K562 (cell line): Measurements from ENCODE around the gene TMLHE. TPM values are rescaled to one million over a fixed set of nuclear protein-coding genes. Genes with fewer than 3 reads are reported as not detected.

Experiments
- ATAC-seq: fragments of 200-7000 bp; cut with Tn5 transposase; 3 replicates; pipeline ENCODE4 v1.9.1; 2020; ENCODE audit warnings: moderate library complexity
- BruUV-seq: library from RNA; stranded (reverse); fragments of 400-500 nt; replicated peaks from 2 replicates; lab custom pipeline; 2021; lab: Mats Ljungman, UMichigan
- CTCF ChIA-PET: fragments of 300-600 bp; formaldehyde crosslinking; extraction: SDS; loops from one replicate; lab custom pipeline; 2021; ENCODE audit warnings: low intra/inter-chr PET ratio; lab: Yijun Ruan, JAX
- POLR2A ChIA-PET: fragments of 300-600, 350-650 bp; sonication (Branson Sonifier 250); formaldehyde crosslinking; extraction: SDS; loops from one replicate; lab custom pipeline; 2021; ENCODE audit warnings: antibody characterized with exemption, inconsistent platforms; lab: Yijun Ruan, JAX
- DNase-seq, 4 experiments: peaks; one replicate each; pipeline versions ENCODE4 v3.0.0 to v3.0.0-alpha.2; 2011 to 2018; ENCODE audit warnings: low spot score in 3 of 4, mixed read lengths in 3 of 4; ENCODE audit errors: extremely low read depth in 1 of 4
- FAIRE-seq: peaks from 2 replicates; lab custom pipeline; 2011; peaks lifted over from hg19 to GRCh38; lab: Jason Lieb, UNC
- H2AFZ ChIP-seq: 2 replicates; pipeline ENCODE4 v1.6.0; 2011; ENCODE audit warnings: low read depth, low read length, control low read depth, inconsistent platforms
- H3K27ac ChIP-seq: fragments of 200-600 bp; 3 replicates; pipeline ENCODE4 v1.8.0; 2011; ENCODE audit warnings: low read depth, mild to moderate bottlenecking, control low read depth, inconsistent platforms, low read length, moderate library complexity, mixed read lengths; ENCODE audit errors: extremely low read depth
- H3K27me3 ChIP-seq, 2 experiments: fragments of 300-600 bp in 1 of 2; 2 replicates in 1 of 2; 3 replicates in 1 of 2; pipeline versions ENCODE4 v1.6.0 to v1.8.0; 2011; ENCODE audit warnings: inconsistent platforms in 2 of 2, low read length in 2 of 2, mild to moderate bottlenecking in 1 of 2, mixed read lengths in 1 of 2, moderate library complexity in 1 of 2; ENCODE audit not compliant: control insufficient read depth in 2 of 2, insufficient read depth in 2 of 2
- H3K36me3 ChIP-seq: fragments of 300-600 bp; 3 replicates; pipeline ENCODE4 v1.8.0; 2011; ENCODE audit warnings: mild to moderate bottlenecking, low read length, inconsistent platforms; ENCODE audit not compliant: control insufficient read depth, insufficient read depth
- H3K4me1 ChIP-seq, 2 experiments: fragments of 200-600 bp in 1 of 2; replicated peaks in 1 of 2; 2 replicates in 1 of 2; 3 replicates in 1 of 2; pipeline versions ENCODE4 v1.5.1 to v1.8.0; 2011; ENCODE audit warnings: inconsistent platforms in 2 of 2, low read length in 2 of 2, mild to moderate bottlenecking in 1 of 2, mixed read lengths in 1 of 2, moderate library complexity in 1 of 2; ENCODE audit not compliant: control insufficient read depth in 2 of 2, insufficient read depth in 2 of 2
- H3K4me2 ChIP-seq: 2 replicates; pipeline ENCODE4 v1.6.1; 2011; ENCODE audit warnings: low read length, control low read depth, inconsistent platforms, mixed read lengths; ENCODE audit not compliant: insufficient read depth
- H3K4me3 ChIP-seq: fragments of 200-600 bp; sonication (generic), shearing (Covaris generic); 2 replicates; pipeline ENCODE4 v1.5.1; 2016; ENCODE audit warnings: control low read depth, inconsistent platforms
- H3K79me2 ChIP-seq: fragments of 200-600 bp; 3 replicates; pipeline ENCODE4 v1.8.0; 2011; ENCODE audit warnings: low read length, inconsistent platforms; ENCODE audit not compliant: control insufficient read depth, insufficient read depth
- H3K9ac ChIP-seq, 2 experiments: 2 replicates each; pipeline versions ENCODE4 v1.6.0 to v1.6.1; 2011; ENCODE audit warnings: low read depth in 2 of 2, low read length in 2 of 2, control low read depth in 1 of 2, inconsistent platforms in 1 of 2, mild to moderate bottlenecking in 1 of 2, mixed read lengths in 1 of 2; ENCODE audit not compliant: insufficient read depth in 1 of 2
- H3K9me1 ChIP-seq: one replicate; pipeline ENCODE4 v1.6.0; 2011; ENCODE audit warnings: inconsistent platforms, mild to moderate bottlenecking, low read length, moderate library complexity; ENCODE audit not compliant: control insufficient read depth, insufficient read depth
- H3K9me3 ChIP-seq: replicated peaks from 2 replicates; pipeline ENCODE4 v1.5.1; 2011; ENCODE audit warnings: low read depth, low read length, inconsistent platforms; ENCODE audit not compliant: control insufficient read depth, insufficient read depth
- H4K20me1 ChIP-seq: replicated peaks from 2 replicates; pipeline ENCODE4 v1.6.1; 2011; ENCODE audit warnings: low read length, inconsistent platforms, mixed read lengths; ENCODE audit not compliant: control insufficient read depth, insufficient read depth
- NCOR1 ChIP-seq: fragments of 450-650 bp; IDR thresholded peaks from 2 replicates; pipeline ENCODE4 v1.6.1; 2016; ENCODE audit warnings: mild to moderate bottlenecking, moderate library complexity
- RBM25 ChIP-seq: fragments of 200-400 bp; formaldehyde crosslinking; IDR thresholded peaks from 2 replicates; pipeline ENCODE4 v1.6.1; 2018; ENCODE audit warnings: low read length, low read depth, moderate library complexity; ENCODE audit not compliant: severe bottlenecking
- ZKSCAN8 ChIP-seq: fragments of 200-800 bp; sonication (Bioruptor generic); IDR thresholded peaks from 2 replicates; pipeline ENCODE4 v1.6.1; 2016; ENCODE audit warnings: missing genetic modification characterization, missing compliant biosample characterization
- in situ Hi-C: fragments of 300-500 bp; cut with MboI; formaldehyde crosslinking; loops from 4 replicates; pipeline ENCODE4 v1.15.0; 2018; ENCODE audit warnings: inconsistent platforms, mixed read lengths
- intact Hi-C: fragments of 100-400 bp; cut with micrococcal nuclease; formaldehyde crosslinking; loops from 2 replicates; pipeline ENCODE4 v1.14.2; 2022
- polyA plus RNA-seq, 8 experiments: library from polyadenylated mRNA; depleted of rRNA in 4 of 8; stranded (reverse) in 5 of 8; unstranded in 3 of 8; fragments of >200 nt; fragmentation: Nextera tagmentation in 2 of 8; fragmentation: Illumina TruSeq in 1 of 8; extraction: Ambion mirVana in 2 of 8; extraction: Trizol in 1 of 8; gene quantifications; 2 replicates each; pipeline versions ENCODE4 v1.2.1 to v1.2.3, GENCODE V29; 2011 to 2014; ENCODE audit warnings: inconsistent platforms in 1 of 8, missing spikeins in 1 of 8
- total RNA-seq, 7 experiments: library from RNA; depleted of rRNA in 6 of 7; stranded (reverse); fragments of >200 nt in 6 of 7; fragmentation: Illumina TruSeq in 2 of 7; extraction: Trizol in 2 of 7; gene quantifications; 2 replicates each; pipeline versions ENCODE4 v1.2.1 to v1.2.3, GENCODE V29; 2011 to 2021; ENCODE audit warnings: low replicate concordance in 1 of 7
- TF ChIP-seq, protein P1 (sequence below): fragments of 250-450 bp; sonication (Bioruptor Pico); IDR thresholded peaks from 2 replicates; pipeline ENCODE4 v1.5.0; 2021
- TF ChIP-seq, protein P2 (sequence below): fragments of 450-650 bp; IDR thresholded peaks from 2 replicates; pipeline ENCODE4 v1.6.1; 2016; ENCODE audit warnings: low read depth, mild to moderate bottlenecking, moderate library complexity

TMLHE gene
- total and polyA plus RNA-seq, 9 of the 15 experiments (the other 6 are each of a cell fraction or from before 2014, with no cell fraction given), result 6.5 to 34.3 (median 17.9) TPM

DNA sequence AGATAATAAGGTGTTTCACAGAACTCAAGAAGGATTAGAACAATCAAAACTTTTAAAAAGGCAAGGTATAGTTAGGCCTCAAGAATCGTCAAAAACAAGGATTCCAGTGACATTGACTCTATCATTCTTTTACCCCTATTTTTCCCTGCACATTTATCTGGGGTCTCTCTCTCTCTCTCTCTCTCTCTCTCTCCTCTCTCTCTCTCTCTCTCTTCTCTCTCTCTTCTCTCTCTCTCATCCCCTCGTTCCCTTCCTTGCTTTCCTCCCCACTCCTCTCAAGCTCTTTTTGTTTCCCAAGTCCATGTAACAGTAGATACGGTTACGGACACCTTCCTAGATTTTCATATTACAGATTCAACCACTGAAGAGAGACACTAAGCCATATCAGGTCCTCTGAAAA is 3.2 kb upstream of the TMLHE start (continued):
- TF ChIP-seq, protein P1, sequence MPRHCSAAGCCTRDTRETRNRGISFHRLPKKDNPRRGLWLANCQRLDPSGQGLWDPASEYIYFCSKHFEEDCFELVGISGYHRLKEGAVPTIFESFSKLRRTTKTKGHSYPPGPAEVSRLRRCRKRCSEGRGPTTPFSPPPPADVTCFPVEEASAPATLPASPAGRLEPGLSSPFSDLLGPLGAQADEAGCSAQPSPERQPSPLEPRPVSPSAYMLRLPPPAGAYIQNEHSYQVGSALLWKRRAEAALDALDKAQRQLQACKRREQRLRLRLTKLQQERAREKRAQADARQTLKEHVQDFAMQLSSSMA (CRISPR knock-in tag), result no peak

DNA sequence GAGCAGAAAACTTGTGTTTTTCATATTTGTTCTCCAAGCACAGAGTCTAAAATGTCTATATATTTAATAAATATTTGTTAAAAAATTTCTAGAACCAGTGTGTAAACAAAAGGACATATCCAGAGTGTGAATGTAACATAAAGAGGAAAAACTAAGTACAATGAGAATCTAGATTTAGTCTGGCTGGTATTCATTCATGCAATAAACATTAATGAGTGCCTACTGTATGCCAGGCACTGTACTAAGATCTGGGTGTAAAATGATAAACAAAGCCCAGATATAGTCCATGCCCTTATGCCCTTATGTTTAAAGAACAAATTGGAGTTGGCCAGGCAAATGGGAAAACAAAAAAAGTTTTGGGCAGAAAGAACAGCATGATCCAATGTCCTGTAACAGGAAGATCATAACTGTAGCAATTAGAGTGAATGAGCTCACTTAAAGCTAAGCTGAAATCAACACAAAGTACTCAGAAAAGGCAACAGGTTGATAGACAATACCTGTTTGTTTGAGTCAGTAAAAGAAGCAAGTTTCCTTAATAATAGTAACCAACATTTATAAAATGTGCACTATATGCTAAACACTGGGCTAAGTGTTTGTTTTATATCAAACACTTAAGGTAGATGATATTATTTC is 1.3 kb upstream of the TMLHE start:
- Histone ChIP-seq H3K27ac (no peak overlapping the region), H3K9me3 (no peaks in the 10 kb centered on the region), H3K4me3 (no peak overlapping the region), H2AFZ (peak overlapping the region; percentile 99), H3K4me1 (peaks cover 2 to 6% of the 10 kb centered on the region in 2 experiments; a peak in 1 of 5 replicates), H3K79me2 (peaks cover 31% of the 10 kb centered on the region), H3K4me2 (no peak overlapping the region), H3K36me3 (no peaks in the 10 kb centered on the region), H4K20me1 (no peaks in the 10 kb centered on the region), H3K9ac (no peak overlapping the region), H3K9me1 (no peaks in the 10 kb centered on the region), H3K27me3 (no peaks in the 10 kb centered on the region)
- no TSS peak for BruUV-seq
- DNase-seq, result no peak
- TF ChIP-seq, protein P2, sequence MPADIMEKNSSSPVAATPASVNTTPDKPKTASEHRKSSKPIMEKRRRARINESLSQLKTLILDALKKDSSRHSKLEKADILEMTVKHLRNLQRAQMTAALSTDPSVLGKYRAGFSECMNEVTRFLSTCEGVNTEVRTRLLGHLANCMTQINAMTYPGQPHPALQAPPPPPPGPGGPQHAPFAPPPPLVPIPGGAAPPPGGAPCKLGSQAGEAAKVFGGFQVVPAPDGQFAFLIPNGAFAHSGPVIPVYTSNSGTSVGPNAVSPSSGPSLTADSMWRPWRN, result no peak
- peak; percentile 95 for TF ChIP-seq ZKSCAN8 (CRISPR knock-in tag)
- TF ChIP-seq RBM25, result peak; percentile 48
- no peak for TF ChIP-seq NCOR1
- intact Hi-C loops, result no loop called here
- FAIRE-seq, result no peak
- no peak for ATAC-seq
- CTCF ChIA-PET, result no interaction called here
- in situ Hi-C loops, result no loop called here
- POLR2A ChIA-PET, result interaction anchor here (2.0 kb wide), 1 partner anchor 10 kb away, joined by 7 read pairs; no protein-coding TSS in a partner anchor
